ENCODE data around the gene ZNF568.

ZNF568 gene

GRCh38 chr19:36915992-36916830, at the start of gene ZNF568, which contains the start of gene ZNF829:
ZNF568 (plus strand) TSS chr19:36916332; CDS start chr19:36922771, 6,439 bp downstream.
ZNF829 (minus strand) TSS chr19:36916291; CDS start chr19:36915167, 1,124 bp downstream.
- DNase-seq, result peak; percentile 24 to 98 (median 89)

DNA sequence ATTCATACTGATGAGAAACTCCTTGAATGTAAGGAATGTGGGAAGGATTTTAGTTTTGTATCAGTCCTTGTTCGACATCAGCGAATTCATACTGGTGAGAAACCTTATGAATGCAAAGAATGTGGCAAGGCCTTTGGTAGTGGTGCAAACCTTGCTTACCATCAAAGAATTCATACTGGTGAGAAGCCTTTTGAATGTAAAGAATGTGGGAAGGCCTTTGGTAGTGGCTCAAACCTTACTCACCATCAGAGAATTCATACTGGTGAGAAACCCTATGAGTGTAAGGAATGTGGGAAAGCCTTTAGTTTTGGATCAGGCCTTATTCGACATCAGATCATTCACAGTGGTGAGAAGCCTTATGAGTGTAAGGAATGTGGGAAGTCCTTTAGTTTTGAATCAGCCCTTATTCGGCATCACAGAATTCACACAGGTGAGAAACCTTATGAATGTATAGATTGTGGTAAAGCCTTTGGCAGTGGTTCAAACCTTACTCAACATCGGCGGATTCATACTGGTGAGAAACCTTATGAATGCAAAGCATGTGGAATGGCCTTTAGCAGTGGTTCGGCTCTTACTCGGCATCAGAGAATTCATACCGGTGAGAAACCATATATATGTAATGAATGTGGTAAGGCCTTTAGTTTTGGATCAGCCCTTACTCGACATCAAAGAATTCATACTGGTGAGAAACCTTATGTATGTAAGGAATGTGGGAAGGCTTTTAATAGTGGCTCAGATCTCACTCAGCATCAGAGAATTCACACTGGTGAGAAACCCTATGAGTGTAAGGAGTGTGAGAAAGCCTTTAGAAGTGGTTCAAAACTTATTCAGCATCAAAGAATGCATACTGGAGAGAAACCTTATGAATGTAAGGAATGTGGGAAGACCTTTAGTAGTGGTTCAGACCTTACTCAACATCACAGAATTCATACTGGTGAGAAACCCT, 38.9 kb upstream of the ZNF568 start:
- DNase-seq, result no peak

DNA sequence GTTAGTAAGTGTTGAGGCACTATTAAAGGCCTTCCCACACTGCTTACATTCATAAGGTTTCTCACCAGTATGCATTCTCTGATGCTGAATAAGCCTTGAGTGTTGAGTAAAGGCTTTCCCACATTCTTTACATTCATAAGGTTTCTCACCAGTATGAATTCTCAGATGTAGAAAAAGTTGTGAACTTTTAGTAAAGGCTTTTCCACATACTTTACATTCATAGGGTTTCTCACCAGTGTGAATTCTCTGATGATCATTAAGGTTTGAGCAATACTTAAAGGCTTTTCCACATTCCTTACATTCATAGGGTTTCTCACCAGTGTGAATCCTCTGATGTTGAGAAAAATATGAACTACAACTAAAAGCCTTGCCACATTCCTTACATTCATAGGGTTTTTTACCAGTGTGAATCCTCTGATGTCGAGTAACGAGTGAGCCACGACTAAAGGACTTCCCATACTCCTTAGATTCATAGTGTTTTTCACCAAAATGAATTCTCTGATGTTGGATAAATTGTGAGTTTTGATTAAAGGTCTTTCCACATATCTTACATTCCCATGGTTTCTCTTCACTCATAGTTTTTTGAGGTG, 24.3 kb upstream of the ZNF568 start:
- DNase-seq, result no peak

DNA sequence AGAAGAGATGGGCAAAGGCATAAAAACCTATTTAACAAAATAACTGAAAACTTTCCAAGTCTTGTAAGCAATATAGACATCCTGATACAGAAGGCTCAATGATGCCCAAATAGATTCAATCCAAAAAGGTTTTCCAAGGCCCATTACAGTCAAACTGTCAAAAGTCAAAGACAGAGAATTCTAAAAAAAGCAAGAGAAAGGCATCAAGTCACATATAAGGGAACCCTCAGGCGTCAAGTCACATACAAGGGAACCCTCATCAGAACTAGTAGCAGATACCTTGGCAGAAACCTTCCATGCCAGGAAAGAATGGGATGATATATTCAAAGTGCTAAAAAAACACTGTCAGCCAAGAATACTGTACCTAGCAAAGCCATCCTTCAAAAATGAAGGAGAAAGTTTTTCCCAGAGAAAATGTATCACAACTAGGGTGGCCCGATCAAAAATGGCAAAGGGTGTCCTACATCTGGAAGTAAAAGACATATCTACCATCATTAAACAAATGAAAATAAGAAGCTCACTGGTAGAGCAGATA, 21.2 kb upstream of the ZNF568 start:
- DNase-seq, result no peak

DNA sequence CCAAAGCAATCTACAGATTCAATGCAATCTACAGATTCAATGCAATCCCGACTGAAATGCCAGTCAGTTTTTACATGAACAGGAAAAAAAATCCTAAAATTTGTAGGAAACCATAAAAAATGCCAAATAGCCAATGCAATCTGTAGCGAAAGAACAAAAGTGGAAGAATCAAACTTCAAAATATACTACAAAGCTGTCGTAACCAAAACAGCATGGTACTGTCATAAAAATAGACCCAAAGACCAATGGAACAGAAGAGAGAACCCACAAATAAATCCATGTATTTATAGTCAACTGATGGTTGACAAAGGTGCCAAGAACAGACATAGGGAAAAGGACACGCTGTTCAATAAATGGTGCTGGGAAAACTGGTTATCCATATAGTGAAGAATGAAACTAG, 17.7 kb upstream of the ZNF568 start:
- no peak for DNase-seq

DNA sequence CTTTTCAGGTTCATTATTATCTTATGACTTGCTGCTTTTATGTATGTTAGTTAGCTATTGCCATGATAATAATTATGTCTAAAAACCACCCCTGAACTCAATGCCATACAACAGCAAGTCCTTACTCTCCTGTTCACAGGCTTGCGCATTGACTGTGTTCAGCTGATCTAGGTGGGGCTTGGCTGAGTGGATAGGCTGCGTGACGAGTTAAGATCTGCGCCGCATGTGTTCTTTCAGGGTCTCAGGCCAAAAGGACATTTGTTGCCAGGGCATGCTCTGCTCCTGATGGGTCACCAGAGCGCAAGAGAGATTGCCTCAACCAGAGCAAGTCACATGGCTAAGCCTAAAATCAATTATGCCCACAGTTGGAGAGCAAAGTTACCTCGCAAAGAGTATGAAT, 859 bp downstream of the ZNF568 start:
- DNase-seq, result peak in 27 of 56 donors; percentile 0 to 45 (median 9)

GRCh38 chr19:36918090-36918489, 2.0 kb downstream of the ZNF568 start:
- DNase-seq, result no peak

DNA sequence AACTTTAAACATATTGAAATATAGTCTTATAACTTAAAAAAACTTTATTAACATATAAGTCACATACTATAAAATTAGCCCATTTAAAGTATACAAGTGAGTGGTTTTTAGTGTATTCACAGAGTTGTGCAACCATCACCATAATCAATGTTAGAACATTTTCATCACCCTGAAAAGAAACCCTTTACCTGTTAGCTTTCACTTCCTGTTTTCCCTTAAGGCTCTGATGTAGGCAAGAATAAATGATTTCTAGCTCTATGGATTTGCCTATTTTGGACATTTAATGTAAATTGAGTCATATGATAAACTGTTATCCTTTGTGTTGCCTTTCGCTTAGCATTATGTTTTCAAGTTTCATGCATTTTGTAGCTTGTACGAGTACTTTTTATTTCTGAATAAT, 15.6 kb downstream of the ZNF568 start:
- no peak for DNase-seq

GRCh38 chr19:36939153-36939552, 23.0 kb downstream of the ZNF568 start:
- DNase-seq, result no peak

GRCh38 chr19:36950335-36951119, 34.4 kb downstream of the ZNF568 start:
- no peak for DNase-seq

GRCh38 chr19:36962346-36962745, 46.2 kb downstream of the ZNF568 start:
- DNase-seq, result no peak

DNA sequence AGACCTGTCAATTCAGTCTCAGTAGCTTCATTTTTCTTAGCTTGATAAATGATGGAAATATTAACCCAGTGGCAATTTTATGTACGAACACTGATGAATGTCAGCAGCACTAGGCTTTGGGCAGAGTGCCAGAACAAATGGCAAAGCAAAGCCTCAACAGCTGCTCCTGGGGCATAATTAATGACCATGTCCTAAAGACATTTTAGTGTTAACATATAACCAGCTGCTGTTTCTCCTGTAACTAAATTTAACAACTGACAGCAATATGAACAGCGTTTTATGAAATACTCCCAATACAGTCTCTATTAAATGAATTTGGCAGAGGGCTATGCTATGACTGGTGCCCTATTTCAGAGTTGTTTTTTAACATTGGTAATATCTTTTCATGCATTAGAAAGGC, 47.1 kb downstream of the ZNF568 start:
- DNase-seq, result peak in 1 of 56 donors; percentile 0

GRCh38 chr19:36972571-36972970, 56.4 kb downstream of the ZNF568 start:
- peak in 6 of 56 donors; percentile 3 to 38 (median 22) for DNase-seq

GRCh38 chr19:36973021-36973843, 57.1 kb downstream of the ZNF568 start:
- DNase-seq, result peak in 54 of 56 donors; percentile 31 to 94 (median 80)

DNA sequence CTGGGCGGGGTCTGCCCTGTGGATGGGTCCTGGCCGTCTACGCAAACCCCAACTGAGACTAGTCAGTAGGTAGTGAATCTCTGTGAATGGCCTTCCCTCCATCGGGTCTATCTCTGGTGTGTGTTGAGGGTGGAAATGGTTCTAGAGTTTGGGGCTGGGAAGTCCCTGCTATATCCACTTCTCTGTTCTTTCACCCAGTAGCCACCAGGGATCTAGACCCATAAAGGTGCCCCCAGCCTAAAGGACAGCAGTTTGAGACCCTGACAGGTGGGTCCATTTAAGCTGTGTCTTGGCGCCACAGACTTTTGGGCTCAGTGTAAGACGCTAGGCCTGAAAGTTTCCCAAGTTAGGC, 57.7 kb downstream of the ZNF568 start:
- DNase-seq, result peak in 1 of 56 donors; percentile 15

- no peak for DNase-seq
These were observed 70.0 kb downstream of the ZNF568 start for GRCh38 chr19:36986131-36986530.

DNA sequence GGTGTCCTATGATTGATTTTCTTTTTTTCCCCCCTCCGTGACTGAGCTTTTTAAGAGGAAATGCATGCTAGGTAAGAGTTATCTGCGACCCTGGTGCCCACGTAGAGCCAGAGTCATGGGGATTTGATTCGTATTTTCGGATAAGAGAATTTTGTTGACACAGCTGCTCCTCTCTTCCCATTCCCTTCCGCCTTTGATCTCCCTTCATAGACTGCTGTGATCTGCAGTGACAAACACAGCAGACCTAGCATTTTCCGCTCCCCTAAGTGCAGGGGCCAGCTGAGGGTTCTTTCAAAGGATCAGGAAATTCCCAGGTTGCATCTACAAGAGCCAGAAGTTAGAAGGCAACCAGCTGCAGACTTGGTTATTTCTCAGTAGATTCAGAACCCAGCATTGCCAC, 70.5 kb downstream of the ZNF568 start:
- DNase-seq, result no peak

- no peak for DNase-seq
These were observed 71.0 kb downstream of the ZNF568 start for GRCh38 chr19:36987091-36987490.

DNA sequence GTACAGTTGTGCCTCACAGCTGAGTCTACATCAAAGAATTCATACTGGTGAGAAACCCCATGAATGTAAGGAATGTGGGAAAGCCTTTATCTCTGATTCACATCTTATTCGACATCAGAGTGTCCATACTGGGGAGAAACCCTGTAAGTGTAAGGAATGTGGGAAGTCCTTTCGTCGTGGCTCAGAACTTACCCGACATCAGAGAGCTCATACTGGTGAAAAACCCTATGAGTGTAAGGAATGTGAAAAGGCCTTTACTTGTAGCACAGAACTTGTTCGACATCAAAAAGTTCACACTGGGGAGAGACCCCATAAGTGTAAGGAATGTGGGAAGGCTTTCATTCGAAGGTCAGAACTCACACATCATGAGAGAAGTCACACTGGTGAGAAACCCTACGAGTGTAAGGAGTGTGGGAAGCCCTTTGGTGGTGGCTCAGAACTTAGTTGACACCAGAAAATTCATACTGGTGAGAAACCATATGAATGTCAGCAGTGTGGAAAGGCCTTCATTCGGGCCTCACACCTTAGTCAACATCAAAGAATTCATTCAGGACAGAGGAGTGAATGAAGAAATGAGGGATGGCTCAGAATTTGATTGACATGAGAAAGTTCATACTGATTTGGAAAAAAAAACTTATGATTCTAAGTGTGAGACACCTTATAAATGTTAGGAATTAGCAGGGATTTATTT, 81.2 kb downstream of the ZNF568 start:
- DNase-seq, result no peak
